DND-41 (cell line): ENCODE results near the gene SERPINA3.

Experiments
- ATAC-seq: fragments of 200-7000 bp; cut with Tn5 transposase; 3 replicates; pipeline ENCODE4 v1.9.1; 2021; ENCODE audit warnings: low read depth; ENCODE audit not compliant: insufficient read depth
- DNase-seq: peaks from one replicate; pipeline ENCODE4 v3.0.0-alpha.2; 2020
- H2AFZ ChIP-seq: 2 replicates; pipeline ENCODE4 v1.6.0; 2012; ENCODE audit warnings: low read depth, low read length
- H3K27ac ChIP-seq: 2 replicates; pipeline ENCODE4 v1.5.1; 2012; ENCODE audit warnings: low read length, inconsistent platforms
- H3K27me3 ChIP-seq: fragments of 200-600 bp; sonication (generic); 2 replicates; pipeline ENCODE4 v1.6.0; 2012; ENCODE audit warnings: low read length, mild to moderate bottlenecking, inconsistent platforms; ENCODE audit not compliant: insufficient read depth, poor library complexity
- H3K36me3 ChIP-seq: 2 replicates; pipeline ENCODE4 v1.5.1; 2012; ENCODE audit warnings: low read length, inconsistent platforms; ENCODE audit not compliant: insufficient read depth
- H3K4me1 ChIP-seq: 2 replicates; pipeline ENCODE4 v1.5.1; 2012; ENCODE audit warnings: mild to moderate bottlenecking, low read length; ENCODE audit not compliant: insufficient read depth
- H3K4me2 ChIP-seq: 2 replicates; pipeline ENCODE4 v1.6.0; 2012; ENCODE audit warnings: mild to moderate bottlenecking, moderate library complexity, low read length, inconsistent platforms; ENCODE audit not compliant: insufficient read depth
- H3K4me3 ChIP-seq, 2 experiments: fragments of 200-600 bp in 1 of 2; shearing (Covaris generic) in 1 of 2; 2 replicates each; pipeline ENCODE4 v1.5.1; 2012 to 2016; ENCODE audit warnings: inconsistent platforms in 2 of 2, low read length in 2 of 2, mild to moderate bottlenecking in 2 of 2, low read depth in 1 of 2, moderate library complexity in 1 of 2
- H3K79me2 ChIP-seq: 2 replicates; pipeline ENCODE4 v1.6.0; 2012; ENCODE audit warnings: low read length, inconsistent platforms; ENCODE audit not compliant: insufficient read depth
- H3K9ac ChIP-seq: 2 replicates; pipeline ENCODE4 v1.6.0; 2012; ENCODE audit warnings: low read depth, mild to moderate bottlenecking, inconsistent platforms, low read length, moderate library complexity
- H3K9me3 ChIP-seq: 2 replicates; pipeline ENCODE4 v1.5.1; 2012; ENCODE audit warnings: low read length, moderate library complexity, mild to moderate bottlenecking, inconsistent platforms; ENCODE audit not compliant: insufficient read depth, severe bottlenecking
- H4K20me1 ChIP-seq: 2 replicates; pipeline ENCODE4 v1.6.0; 2012; ENCODE audit warnings: low read length; ENCODE audit not compliant: insufficient read depth
- EZH2 ChIP-seq: IDR thresholded peaks from 3 replicates; pipeline ENCODE4 v1.6.1; 2012; ENCODE audit warnings: borderline replicate concordance, low read depth, mild to moderate bottlenecking, moderate library complexity, low read length, inconsistent platforms; ENCODE audit not compliant: severe bottlenecking
- TF ChIP-seq, protein P1 (sequence below): IDR thresholded peaks from 2 replicates; pipeline ENCODE4 v1.5.1; 2012; ENCODE audit warnings: borderline replicate concordance, low read length, moderate library complexity, mild to moderate bottlenecking; ENCODE audit not compliant: poor library complexity, severe bottlenecking; ENCODE audit errors: extremely low read depth

The SERPINA3 gene

GRCh38 chr14:94644102-94644535 lies 31.9 kb downstream of the SERPINA3 start:
- Histone ChIP-seq H3K9me3 (peaks cover 8% of the 10 kb centered on the region), H3K79me2 (no peaks in the 10 kb centered on the region), H3K4me3 (no peak overlapping the region), H3K36me3 (no peaks in the 10 kb centered on the region), H3K4me2 (no peak overlapping the region), H3K4me1 (no peaks in the 10 kb centered on the region), H3K27me3 (no peaks in the 10 kb centered on the region), H4K20me1 (no peaks in the 10 kb centered on the region), H3K27ac (no peak overlapping the region), H3K9ac (no peak overlapping the region), H2AFZ (no peak overlapping the region)
- TF ChIP-seq EZH2: no peak
- TF ChIP-seq, protein P1, sequence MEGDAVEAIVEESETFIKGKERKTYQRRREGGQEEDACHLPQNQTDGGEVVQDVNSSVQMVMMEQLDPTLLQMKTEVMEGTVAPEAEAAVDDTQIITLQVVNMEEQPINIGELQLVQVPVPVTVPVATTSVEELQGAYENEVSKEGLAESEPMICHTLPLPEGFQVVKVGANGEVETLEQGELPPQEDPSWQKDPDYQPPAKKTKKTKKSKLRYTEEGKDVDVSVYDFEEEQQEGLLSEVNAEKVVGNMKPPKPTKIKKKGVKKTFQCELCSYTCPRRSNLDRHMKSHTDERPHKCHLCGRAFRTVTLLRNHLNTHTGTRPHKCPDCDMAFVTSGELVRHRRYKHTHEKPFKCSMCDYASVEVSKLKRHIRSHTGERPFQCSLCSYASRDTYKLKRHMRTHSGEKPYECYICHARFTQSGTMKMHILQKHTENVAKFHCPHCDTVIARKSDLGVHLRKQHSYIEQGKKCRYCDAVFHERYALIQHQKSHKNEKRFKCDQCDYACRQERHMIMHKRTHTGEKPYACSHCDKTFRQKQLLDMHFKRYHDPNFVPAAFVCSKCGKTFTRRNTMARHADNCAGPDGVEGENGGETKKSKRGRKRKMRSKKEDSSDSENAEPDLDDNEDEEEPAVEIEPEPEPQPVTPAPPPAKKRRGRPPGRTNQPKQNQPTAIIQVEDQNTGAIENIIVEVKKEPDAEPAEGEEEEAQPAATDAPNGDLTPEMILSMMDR: no peak
- no peak for ATAC-seq
- DNase-seq: no peak

- no peak overlapping the region for H3K27ac ChIP-seq
- no peaks in the 10 kb centered on the region for H3K27me3 ChIP-seq
- DNase-seq (no peak), ATAC-seq (no peak)
- H2AFZ ChIP-seq: no peak overlapping the region
- H3K36me3 ChIP-seq: no peaks in the 10 kb centered on the region
- H3K9ac ChIP-seq: no peak overlapping the region
- TF ChIP-seq, protein P1: no peak
- no peak for TF ChIP-seq EZH2
- no peaks in the 10 kb centered on the region for H3K79me2 ChIP-seq
- H3K4me3 ChIP-seq: no peak overlapping the region
- peaks cover 8% of the 10 kb centered on the region for H3K9me3 ChIP-seq
- no peaks in the 10 kb centered on the region for H3K4me1 ChIP-seq
- H4K20me1 ChIP-seq: no peaks in the 10 kb centered on the region
- no peak overlapping the region for H3K4me2 ChIP-seq
These were observed 33.9 kb downstream of the SERPINA3 start for GRCh38 chr14:94646066-94646465.

DNA sequence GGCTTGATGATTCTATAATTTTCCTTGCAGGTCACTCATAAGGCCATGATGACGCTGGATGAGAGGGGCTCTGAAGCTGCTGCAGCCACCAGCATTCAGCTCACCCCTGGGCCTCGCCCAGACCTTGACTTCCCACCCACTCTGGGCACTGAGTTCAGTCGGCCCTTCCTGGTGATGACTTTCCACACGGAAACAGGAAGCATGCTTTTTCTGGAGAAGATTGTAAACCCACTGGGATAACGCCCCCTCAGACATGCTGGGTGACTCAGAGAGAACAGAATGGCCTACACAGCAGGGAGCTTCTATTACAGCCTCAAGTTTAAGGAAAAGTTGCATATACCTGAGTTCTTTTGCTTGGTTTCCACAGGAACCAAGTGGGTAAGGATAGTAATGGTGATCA lies 34.3 kb downstream of the SERPINA3 start:
- TF ChIP-seq, protein P1: no peak
- no peak for TF ChIP-seq EZH2
- ATAC-seq (no peak), DNase-seq (no peak)
- Histone ChIP-seq H3K36me3 (no peaks in the 10 kb centered on the region), H3K4me2 (no peak overlapping the region), H3K9ac (no peak overlapping the region), H4K20me1 (no peaks in the 10 kb centered on the region), H3K27me3 (no peaks in the 10 kb centered on the region), H2AFZ (no peak overlapping the region), H3K27ac (no peak overlapping the region), H3K9me3 (peaks cover 8% of the 10 kb centered on the region), H3K4me3 (no peak overlapping the region), H3K79me2 (no peaks in the 10 kb centered on the region), H3K4me1 (no peaks in the 10 kb centered on the region)

- Histone ChIP-seq H3K36me3 (no peaks in the 10 kb centered on the region), H2AFZ (no peak overlapping the region), H3K4me2 (no peak overlapping the region), H3K9me3 (peaks cover 8% of the 10 kb centered on the region), H3K4me1 (no peaks in the 10 kb centered on the region), H3K9ac (no peak overlapping the region), H3K4me3 (no peak overlapping the region), H3K79me2 (no peaks in the 10 kb centered on the region), H3K27ac (no peak overlapping the region), H4K20me1 (no peaks in the 10 kb centered on the region), H3K27me3 (no peaks in the 10 kb centered on the region)
- ATAC-seq: no peak
- DNase-seq: no peak
- TF ChIP-seq, protein P1: no peak
- no peak for TF ChIP-seq EZH2
These were observed 36.6 kb downstream of the SERPINA3 start for GRCh38 chr14:94648801-94649200.
